SU-DHL-6 (cell line): ENCODE data around the gene KSR2.

Source experiments
- CTCF ChIP-seq: fragments of 200-600 bp; sonication (generic); IDR thresholded peaks from one replicate; pipeline ENCODE4 v1.5.1; 2017; ENCODE audit warnings: antibody characterized with exemption, mild to moderate bottlenecking, low read length, moderate library complexity; ENCODE audit not compliant: insufficient read depth, poor library complexity, severe bottlenecking
- EZH2phosphoT487 ChIP-seq: fragments of 200-600 bp; sonication (generic), shearing (Covaris generic); conservative IDR thresholded peaks from 2 replicates; pipeline ENCODE4 v1.6.1; 2018; ENCODE audit warnings: mild to moderate bottlenecking, antibody characterized with exemption, low read length, moderate library complexity, mixed read lengths

- TF ChIP-seq CTCF: no peak
- no peak for TF ChIP-seq EZH2phosphoT487
Observed at GRCh38 chr12:117684471-117684870, 284.3 kb downstream of the KSR2 start.
